Stimulated activated CD8-positive, alpha-beta memory T cell treated with anti-CD3 and anti-CD28 coated beads, Interleukin-15, amount 100 ng/mL, for 24 hours (primary cell): ENCODE measurements around the gene UFD1.

Experiments used
- DNase-seq: peaks from one replicate; pipeline ENCODE4 v3.0.0-alpha.2; 2020; ENCODE audit warnings: low read depth

Gene UFD1

GRCh38 chr22:19467912-19468311 is 11.1 kb downstream of the UFD1 start:
- no peak for DNase-seq

GRCh38 chr22:19466848-19467752 is 11.9 kb downstream of the UFD1 start:
- DNase-seq: no peak

- no peak for DNase-seq
Measured at GRCh38 chr22:19466126-19466716, 12.8 kb downstream of the UFD1 start.

GRCh38 chr22:19464975-19465374 is 14.0 kb downstream of the UFD1 start:
- no peak for DNase-seq

GRCh38 chr22:19464546-19464945 is 14.4 kb downstream of the UFD1 start:
- DNase-seq: no peak

- no peak for DNase-seq
Measured at GRCh38 chr22:19463491-19464469, 15.2 kb downstream of the UFD1 start.

- no peak for DNase-seq
Measured at GRCh38 chr22:19463008-19463407, 16.0 kb downstream of the UFD1 start.

- no peak for DNase-seq
Measured at GRCh38 chr22:19461506-19461905, 17.5 kb downstream of the UFD1 start.

- DNase-seq: no peak
Measured at GRCh38 chr22:19460036-19460435, 19.0 kb downstream of the UFD1 start.

- DNase-seq: no peak
Measured at GRCh38 chr22:19457828-19458428, 21.1 kb downstream of the UFD1 start.

GRCh38 chr22:19456541-19456940 is 22.5 kb downstream of the UFD1 start:
- DNase-seq: no peak

GRCh38 chr22:19455585-19456370 is 23.2 kb downstream of the UFD1 start:
- no peak for DNase-seq

- no peak for DNase-seq
Measured at GRCh38 chr22:19455033-19455432, 24.0 kb downstream of the UFD1 start.

- DNase-seq: no peak
Measured at GRCh38 chr22:19454156-19454555, 24.8 kb downstream of the UFD1 start.

GRCh38 chr22:19453718-19454117 is 25.3 kb downstream of the UFD1 start:
- no peak for DNase-seq

- DNase-seq: no peak
Measured at GRCh38 chr22:19451570-19451969, 27.4 kb downstream of the UFD1 start.

- no peak for DNase-seq
Measured at GRCh38 chr22:19450363-19451175, 28.4 kb downstream of the UFD1 start.

- no peak for DNase-seq
Measured at GRCh38 chr22:19449422-19449767, 29.6 kb downstream of the UFD1 start.

GRCh38 chr22:19448739-19449421 is 30.1 kb downstream of the UFD1 start:
- no peak for DNase-seq
